ENCODE data around the gene CLNK. TPM values are rescaled to one million over a fixed set of nuclear protein-coding genes. Genes with fewer than 3 reads are reported as not detected.

Gene CLNK
- total RNA-seq, 1 donor from 2014 or later = not detected

GRCh38 chr4:10554694-10555093, 129.9 kb downstream of the CLNK start:
- Mint-ChIP-seq H3K27ac (no peak overlapping the region), H3K9me3 (no peaks in the 10 kb centered on the region), H3K4me1 (ENCODE audit: unreplicated experiment) (no peaks in the 10 kb centered on the region), H3K27me3 (peaks cover 23% of the 10 kb centered on the region), H3K36me3 (no peaks in the 10 kb centered on the region), H3K4me3 (no peak overlapping the region)
- peak; percentile 94 for TF ChIP-seq CTCF (conservative IDR thresholded peaks at IDR 0.05)
- no peak for DNase-seq (ENCODE audit: extremely low spot score, unreplicated experiment)

GRCh38 chr4:10554121-10554520, 130.4 kb downstream of the CLNK start:
- Mint-ChIP-seq H3K9me3 (no peaks in the 10 kb centered on the region), H3K4me3 (no peak overlapping the region), H3K27ac (no peak overlapping the region), H3K27me3 (peaks cover 24% of the 10 kb centered on the region), H3K36me3 (no peaks in the 10 kb centered on the region), H3K4me1 (ENCODE audit: unreplicated experiment) (no peaks in the 10 kb centered on the region)
- TF ChIP-seq CTCF (conservative IDR thresholded peaks at IDR 0.05) = no peak
- DNase-seq (ENCODE audit: extremely low spot score, unreplicated experiment) = no peak

- no peaks in the 10 kb centered on the region for H3K36me3 Mint-ChIP-seq
- no peaks in the 10 kb centered on the region for H3K9me3 Mint-ChIP-seq
- no peak overlapping the region for H3K4me3 Mint-ChIP-seq
- peaks cover 34% of the 10 kb centered on the region for H3K27me3 Mint-ChIP-seq
- DNase-seq (ENCODE audit: extremely low spot score, unreplicated experiment) = no peak
- H3K4me1 Mint-ChIP-seq (ENCODE audit: unreplicated experiment) = no peaks in the 10 kb centered on the region
- no peak for TF ChIP-seq CTCF (conservative IDR thresholded peaks at IDR 0.05)
- H3K27ac Mint-ChIP-seq = no peak overlapping the region
Observed at GRCh38 chr4:10552591-10553280, 131.8 kb downstream of the CLNK start.

- TF ChIP-seq CTCF (conservative IDR thresholded peaks at IDR 0.05) = no peak
- Mint-ChIP-seq H3K27me3 (peaks cover 8% of the 10 kb centered on the region), H3K9me3 (no peaks in the 10 kb centered on the region), H3K36me3 (no peaks in the 10 kb centered on the region), H3K4me1 (ENCODE audit: unreplicated experiment) (no peaks in the 10 kb centered on the region), H3K4me3 (no peak overlapping the region), H3K27ac (no peak overlapping the region)
- no peak for DNase-seq (ENCODE audit: extremely low spot score, unreplicated experiment)
Observed at GRCh38 chr4:10535912-10536311, 148.7 kb downstream of the CLNK start.

GRCh38 chr4:10534820-10535219, 149.7 kb downstream of the CLNK start:
- no peaks in the 10 kb centered on the region for H3K4me1 Mint-ChIP-seq (ENCODE audit: unreplicated experiment)
- no peak for DNase-seq (ENCODE audit: extremely low spot score, unreplicated experiment)
- H3K9me3 Mint-ChIP-seq = no peaks in the 10 kb centered on the region
- no peak for TF ChIP-seq CTCF (conservative IDR thresholded peaks at IDR 0.05)
- no peak overlapping the region for H3K27ac Mint-ChIP-seq
- H3K36me3 Mint-ChIP-seq = no peaks in the 10 kb centered on the region
- H3K27me3 Mint-ChIP-seq = peaks cover 12% of the 10 kb centered on the region
- H3K4me3 Mint-ChIP-seq = no peak overlapping the region
